ENCODE measurements around the gene SNAP29. TPM values are rescaled to one million over a fixed set of nuclear protein-coding genes. Genes with fewer than 3 reads are reported as not detected.
"Not testable (repeated sequence)": the region's sequence is repeated elsewhere in the genome, so short reads cannot be mapped to it uniquely, and the experiment has no call there.

The SNAP29 gene
- total RNA-seq, 4 donors from 2014 or later: 13.2 to 21.5 (median 18.3) TPM

- H3K27ac ChIP-seq: peak overlapping the region in 1 of 4 donors; percentile 61
- H3K4me1 ChIP-seq: peaks cover 3 to 66% (median 12%) of the 10 kb centered on the region in 4 donors
- H3K4me3 ChIP-seq: no peak overlapping the region
- H3K27me3 ChIP-seq: no peaks in the 10 kb centered on the region
- H3K9me3 ChIP-seq: no peaks in the 10 kb centered on the region
- DNase-seq: peak in 2 of 3 donors; percentile 46 to 69
- TF ChIP-seq POLR2A (IDR thresholded peaks at IDR 0.05) (no peak), CTCF (IDR thresholded peaks at IDR 0.05) (no peak)
- peaks cover 0 to 35% (median 0%) of the 10 kb centered on the region in 3 donors for H3K36me3 ChIP-seq
These were observed 79.2 kb downstream of the SNAP29 start for GRCh38 chr22:20937794-20938671.

DNA sequence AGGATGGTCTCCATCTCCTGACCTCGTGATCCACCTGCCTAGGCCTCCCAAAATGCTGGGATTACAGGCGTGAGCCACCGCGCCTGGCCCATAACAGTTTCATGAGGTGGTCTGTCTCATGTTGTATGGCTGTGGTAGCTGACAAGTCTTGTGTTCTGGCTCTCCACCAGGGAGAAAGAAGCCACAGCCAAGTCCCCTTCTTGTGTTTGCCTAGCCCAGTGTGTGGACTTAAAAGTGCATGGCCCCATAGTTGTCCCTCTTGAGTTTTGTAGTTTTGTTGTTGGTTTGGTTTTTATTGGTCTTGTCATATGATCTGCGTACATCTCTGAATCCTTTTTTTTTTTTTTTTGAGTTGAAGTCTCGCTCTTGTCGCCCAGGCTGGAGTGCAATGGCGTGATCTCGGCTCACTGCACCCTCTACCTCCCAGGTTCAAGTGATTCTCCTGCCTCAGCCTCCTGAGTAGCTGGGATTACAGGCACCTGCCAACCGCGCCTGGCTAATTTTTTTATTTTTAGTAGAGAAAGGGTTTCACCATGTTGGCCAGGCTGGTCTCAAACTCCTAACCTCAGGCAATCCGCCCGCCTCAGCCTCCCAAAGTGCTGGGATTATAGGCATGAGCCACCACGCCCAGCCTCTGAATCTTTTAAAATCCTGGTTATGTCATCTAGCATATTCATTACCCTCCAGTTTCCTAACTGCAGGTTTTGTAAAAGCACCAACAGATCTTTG, 80.8 kb downstream of the SNAP29 start:
- H3K4me3 ChIP-seq, H3K27me3 ChIP-seq, H3K27ac ChIP-seq, H3K9me3 ChIP-seq: not testable (repeated sequence)
- peak in 1 of 3 donors; percentile 7 for DNase-seq
- Histone ChIP-seq H3K4me1 (peaks cover 3 to 73% (median 12%) of the 10 kb centered on the region in 4 donors), H3K36me3 (peaks cover 0 to 24% (median 0%) of the 10 kb centered on the region in 3 donors)

- no peaks in the 10 kb centered on the region for H3K9me3 ChIP-seq
These were observed 81.4 kb downstream of the SNAP29 start for GRCh38 chr22:20940186-20940651.

More at GRCh38 chr22:20940186-20940651, 81.4 kb downstream of the SNAP29 start:
- H3K4me1 ChIP-seq: peaks cover 3 to 68% (median 12%) of the 10 kb centered on the region in 4 donors
- no peak for TF ChIP-seq CTCF (IDR thresholded peaks at IDR 0.05)
- TF ChIP-seq POLR2A (IDR thresholded peaks at IDR 0.05): no peak
- no peak for DNase-seq
- H3K36me3 ChIP-seq: peaks cover 0 to 18% (median 0%) of the 10 kb centered on the region in 3 donors
- no peak overlapping the region for H3K4me3 ChIP-seq
- no peak overlapping the region for H3K27ac ChIP-seq
- no peaks in the 10 kb centered on the region for H3K27me3 ChIP-seq

Other genes with a start within 250 kb of the SNAP29 start
- not detected for gene SERPIND1, start 84.9 kb upstream of the SNAP29 start, total RNA-seq
- 100 to 1,000 TPM in 3 of 4 donors, 10 to 100 TPM in 1; 99.7 to 184 (median 161) TPM for gene PI4KA, start 196 bp upstream of the SNAP29 start, total RNA-seq
- gene CRKL, start 58.4 kb downstream of the SNAP29 start, total RNA-seq: 10 to 100 TPM; 39.6 to 58.8 (median 58.2) TPM
- gene AIFM3, start 108.2 kb downstream of the SNAP29 start, total RNA-seq: 10 to 100 TPM in 3 of 4 donors, 1 to 10 TPM in 1; 9.5 to 21.9 (median 11.7) TPM
- gene LZTR1, start 123.3 kb downstream of the SNAP29 start, total RNA-seq: 100 to 1,000 TPM in 1 of 4 donors, 10 to 100 TPM in 3; 65.5 to 144 (median 88.5) TPM
- 10 to 100 TPM; 19.8 to 54.7 (median 29.5) TPM for gene THAP7, start 143.1 kb downstream of the SNAP29 start, total RNA-seq
- 1 to 10 TPM in 2 of 4 donors, not detected in 2; 1.7 to 2.0 TPM for gene P2RX6, start 156.2 kb downstream of the SNAP29 start, total RNA-seq
- gene SLC7A4, start 173.6 kb downstream of the SNAP29 start, total RNA-seq: 1 to 10 TPM in 3 of 4 donors, under 1 TPM in 1; 0.40 to 3.7 (median 2.2) TPM
- not detected for gene LRRC74B, start 186.9 kb downstream of the SNAP29 start, total RNA-seq